Measurements from ENCODE around the gene HNRNPA1. TPM values are rescaled to one million over a fixed set of nuclear protein-coding genes. Genes with fewer than 3 reads are reported as not detected.
A peak's percentile ranks its signal among the peaks of the same experiment; 100 is the strongest.

The HNRNPA1 gene
- total and polyA plus RNA-seq, 9 of the 15 experiments (the other 6 are each of a cell fraction or from before 2014, with no cell fraction given): 1,166 to 2,703 (median 1,815) TPM

DNA sequence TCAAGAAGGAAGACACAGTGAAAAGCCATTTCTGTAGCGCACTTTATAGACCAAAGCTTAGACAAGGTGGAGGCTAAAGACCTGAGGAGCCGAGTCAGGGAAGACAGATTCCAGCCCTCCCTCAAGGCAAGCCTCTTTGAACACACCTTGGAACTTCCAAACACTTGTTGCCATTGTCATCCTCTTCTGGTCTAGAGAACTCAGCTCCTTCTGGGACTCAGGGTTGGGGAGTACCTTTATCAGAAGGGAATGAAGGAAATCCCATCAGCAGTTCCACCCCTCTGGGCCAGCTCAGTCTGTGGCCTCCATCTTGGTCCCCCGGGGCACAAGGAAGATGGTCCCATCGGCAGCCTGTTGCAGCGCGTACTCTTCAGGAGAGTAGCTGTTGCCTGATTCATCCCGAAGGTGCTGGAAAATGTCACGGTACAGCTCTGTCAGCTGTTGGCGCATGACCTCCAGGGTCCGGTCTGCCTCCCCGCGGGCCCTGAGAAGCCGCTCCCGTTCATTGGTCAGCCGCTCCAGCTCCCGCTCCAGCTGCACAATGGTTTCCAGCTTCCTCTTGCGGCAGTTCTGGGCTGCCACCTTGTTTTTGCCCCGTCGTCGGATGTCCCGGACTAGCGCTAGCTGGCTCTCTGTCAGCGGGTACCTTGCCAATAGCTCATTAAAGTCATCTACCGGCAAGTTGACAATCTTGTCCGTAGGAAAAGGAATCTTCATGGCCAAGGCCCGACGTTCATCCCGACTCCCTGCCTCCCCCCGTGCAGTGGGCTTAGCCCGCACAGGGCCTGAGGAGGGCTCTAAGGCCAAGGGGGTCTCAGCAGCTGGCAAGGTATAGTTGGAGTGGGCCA is 11.8 kb downstream of the HNRNPA1 start (continued):
- TF ChIP-seq MYNN (IDR thresholded peaks at IDR 0.05): 0 out of 2 replicates have a peak, but pooled peaks have one; percentile 19
- TF ChIP-seq MYNN (CRISPR knock-in tag; IDR thresholded peaks at IDR 0.05): no peak
- peak; percentile 33; the same call in 1 of the 2 replicates for TF ChIP-seq ZFX (CRISPR knock-in tag; IDR thresholded peaks at IDR 0.05)
- no peak for TF ChIP-seq NCOA6 (IDR thresholded peaks at IDR 0.05)
- TF ChIP-seq SAP30 (IDR thresholded peaks at IDR 0.05; ENCODE audit: borderline replicate concordance, insufficient read depth, low read depth, low read length, poor library complexity, severe bottlenecking): peak; percentile 58
- peak; percentile 26; the same call in 1 of the 2 replicates for TF ChIP-seq PHF8 (IDR thresholded peaks at IDR 0.05; ENCODE audit: borderline replicate concordance, low read length)
- TF ChIP-seq SPI1 (IDR thresholded peaks at IDR 0.05; ENCODE audit: borderline replicate concordance, low read depth, low read length): 0 out of 2 replicates have a peak, but pooled peaks have one; percentile 1
- TF ChIP-seq, protein P1, sequence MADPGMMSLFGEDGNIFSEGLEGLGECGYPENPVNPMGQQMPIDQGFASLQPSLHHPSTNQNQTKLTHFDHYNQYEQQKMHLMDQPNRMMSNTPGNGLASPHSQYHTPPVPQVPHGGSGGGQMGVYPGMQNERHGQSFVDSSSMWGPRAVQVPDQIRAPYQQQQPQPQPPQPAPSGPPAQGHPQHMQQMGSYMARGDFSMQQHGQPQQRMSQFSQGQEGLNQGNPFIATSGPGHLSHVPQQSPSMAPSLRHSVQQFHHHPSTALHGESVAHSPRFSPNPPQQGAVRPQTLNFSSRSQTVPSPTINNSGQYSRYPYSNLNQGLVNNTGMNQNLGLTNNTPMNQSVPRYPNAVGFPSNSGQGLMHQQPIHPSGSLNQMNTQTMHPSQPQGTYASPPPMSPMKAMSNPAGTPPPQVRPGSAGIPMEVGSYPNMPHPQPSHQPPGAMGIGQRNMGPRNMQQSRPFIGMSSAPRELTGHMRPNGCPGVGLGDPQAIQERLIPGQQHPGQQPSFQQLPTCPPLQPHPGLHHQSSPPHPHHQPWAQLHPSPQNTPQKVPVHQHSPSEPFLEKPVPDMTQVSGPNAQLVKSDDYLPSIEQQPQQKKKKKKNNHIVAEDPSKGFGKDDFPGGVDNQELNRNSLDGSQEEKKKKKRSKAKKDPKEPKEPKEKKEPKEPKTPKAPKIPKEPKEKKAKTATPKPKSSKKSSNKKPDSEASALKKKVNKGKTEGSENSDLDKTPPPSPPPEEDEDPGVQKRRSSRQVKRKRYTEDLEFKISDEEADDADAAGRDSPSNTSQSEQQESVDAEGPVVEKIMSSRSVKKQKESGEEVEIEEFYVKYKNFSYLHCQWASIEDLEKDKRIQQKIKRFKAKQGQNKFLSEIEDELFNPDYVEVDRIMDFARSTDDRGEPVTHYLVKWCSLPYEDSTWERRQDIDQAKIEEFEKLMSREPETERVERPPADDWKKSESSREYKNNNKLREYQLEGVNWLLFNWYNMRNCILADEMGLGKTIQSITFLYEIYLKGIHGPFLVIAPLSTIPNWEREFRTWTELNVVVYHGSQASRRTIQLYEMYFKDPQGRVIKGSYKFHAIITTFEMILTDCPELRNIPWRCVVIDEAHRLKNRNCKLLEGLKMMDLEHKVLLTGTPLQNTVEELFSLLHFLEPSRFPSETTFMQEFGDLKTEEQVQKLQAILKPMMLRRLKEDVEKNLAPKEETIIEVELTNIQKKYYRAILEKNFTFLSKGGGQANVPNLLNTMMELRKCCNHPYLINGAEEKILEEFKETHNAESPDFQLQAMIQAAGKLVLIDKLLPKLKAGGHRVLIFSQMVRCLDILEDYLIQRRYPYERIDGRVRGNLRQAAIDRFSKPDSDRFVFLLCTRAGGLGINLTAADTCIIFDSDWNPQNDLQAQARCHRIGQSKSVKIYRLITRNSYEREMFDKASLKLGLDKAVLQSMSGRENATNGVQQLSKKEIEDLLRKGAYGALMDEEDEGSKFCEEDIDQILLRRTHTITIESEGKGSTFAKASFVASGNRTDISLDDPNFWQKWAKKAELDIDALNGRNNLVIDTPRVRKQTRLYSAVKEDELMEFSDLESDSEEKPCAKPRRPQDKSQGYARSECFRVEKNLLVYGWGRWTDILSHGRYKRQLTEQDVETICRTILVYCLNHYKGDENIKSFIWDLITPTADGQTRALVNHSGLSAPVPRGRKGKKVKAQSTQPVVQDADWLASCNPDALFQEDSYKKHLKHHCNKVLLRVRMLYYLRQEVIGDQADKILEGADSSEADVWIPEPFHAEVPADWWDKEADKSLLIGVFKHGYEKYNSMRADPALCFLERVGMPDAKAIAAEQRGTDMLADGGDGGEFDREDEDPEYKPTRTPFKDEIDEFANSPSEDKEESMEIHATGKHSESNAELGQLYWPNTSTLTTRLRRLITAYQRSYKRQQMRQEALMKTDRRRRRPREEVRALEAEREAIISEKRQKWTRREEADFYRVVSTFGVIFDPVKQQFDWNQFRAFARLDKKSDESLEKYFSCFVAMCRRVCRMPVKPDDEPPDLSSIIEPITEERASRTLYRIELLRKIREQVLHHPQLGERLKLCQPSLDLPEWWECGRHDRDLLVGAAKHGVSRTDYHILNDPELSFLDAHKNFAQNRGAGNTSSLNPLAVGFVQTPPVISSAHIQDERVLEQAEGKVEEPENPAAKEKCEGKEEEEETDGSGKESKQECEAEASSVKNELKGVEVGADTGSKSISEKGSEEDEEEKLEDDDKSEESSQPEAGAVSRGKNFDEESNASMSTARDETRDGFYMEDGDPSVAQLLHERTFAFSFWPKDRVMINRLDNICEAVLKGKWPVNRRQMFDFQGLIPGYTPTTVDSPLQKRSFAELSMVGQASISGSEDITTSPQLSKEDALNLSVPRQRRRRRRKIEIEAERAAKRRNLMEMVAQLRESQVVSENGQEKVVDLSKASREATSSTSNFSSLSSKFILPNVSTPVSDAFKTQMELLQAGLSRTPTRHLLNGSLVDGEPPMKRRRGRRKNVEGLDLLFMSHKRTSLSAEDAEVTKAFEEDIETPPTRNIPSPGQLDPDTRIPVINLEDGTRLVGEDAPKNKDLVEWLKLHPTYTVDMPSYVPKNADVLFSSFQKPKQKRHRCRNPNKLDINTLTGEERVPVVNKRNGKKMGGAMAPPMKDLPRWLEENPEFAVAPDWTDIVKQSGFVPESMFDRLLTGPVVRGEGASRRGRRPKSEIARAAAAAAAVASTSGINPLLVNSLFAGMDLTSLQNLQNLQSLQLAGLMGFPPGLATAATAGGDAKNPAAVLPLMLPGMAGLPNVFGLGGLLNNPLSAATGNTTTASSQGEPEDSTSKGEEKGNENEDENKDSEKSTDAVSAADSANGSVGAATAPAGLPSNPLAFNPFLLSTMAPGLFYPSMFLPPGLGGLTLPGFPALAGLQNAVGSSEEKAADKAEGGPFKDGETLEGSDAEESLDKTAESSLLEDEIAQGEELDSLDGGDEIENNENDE (IDR thresholded peaks at IDR 0.05; ENCODE audit: low read depth, low read length): peak; percentile 48
- 0 out of 2 replicates have a peak, but pooled peaks have one; percentile 31 for TF ChIP-seq ZBTB7A (IDR thresholded peaks at IDR 0.05; ENCODE audit: borderline replicate concordance, control insufficient read depth, low read depth, low read length)
- no peak for TF ChIP-seq SREBF1 (IDR thresholded peaks at IDR 0.05; ENCODE audit: borderline replicate concordance, low read depth, low read length)
- TF ChIP-seq SIN3A (IDR thresholded peaks at IDR 0.05; ENCODE audit: borderline replicate concordance in 2 of 2, control insufficient read depth in 1 of 2, low read depth in 2 of 2, low read length in 2 of 2): peak; percentile 55 to 81; a peak in 2 of 4 replicates
- peak; percentile 59 for TF ChIP-seq CHD1 (IDR thresholded peaks at IDR 0.05; ENCODE audit: low read length)
- TF ChIP-seq, protein P2, sequence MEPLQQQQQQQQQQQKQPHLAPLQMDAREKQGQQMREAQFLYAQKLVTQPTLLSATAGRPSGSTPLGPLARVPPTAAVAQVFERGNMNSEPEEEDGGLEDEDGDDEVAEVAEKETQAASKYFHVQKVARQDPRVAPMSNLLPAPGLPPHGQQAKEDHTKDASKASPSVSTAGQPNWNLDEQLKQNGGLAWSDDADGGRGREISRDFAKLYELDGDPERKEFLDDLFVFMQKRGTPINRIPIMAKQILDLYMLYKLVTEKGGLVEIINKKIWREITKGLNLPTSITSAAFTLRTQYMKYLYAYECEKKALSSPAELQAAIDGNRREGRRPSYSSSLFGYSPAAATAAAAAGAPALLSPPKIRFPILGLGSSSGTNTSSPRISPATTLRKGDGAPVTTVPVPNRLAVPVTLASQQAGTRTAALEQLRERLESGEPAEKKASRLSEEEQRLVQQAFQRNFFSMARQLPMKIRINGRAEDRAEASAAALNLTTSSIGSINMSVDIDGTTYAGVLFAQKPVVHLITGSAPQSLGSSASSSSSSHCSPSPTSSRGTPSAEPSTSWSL (CRISPR knock-in tag; IDR thresholded peaks at IDR 0.05; ENCODE audit: borderline replicate concordance): no peak

Data from K562 (cell line).